ENCODE data around the gene CHCHD6.

The CHCHD6 gene

DNA sequence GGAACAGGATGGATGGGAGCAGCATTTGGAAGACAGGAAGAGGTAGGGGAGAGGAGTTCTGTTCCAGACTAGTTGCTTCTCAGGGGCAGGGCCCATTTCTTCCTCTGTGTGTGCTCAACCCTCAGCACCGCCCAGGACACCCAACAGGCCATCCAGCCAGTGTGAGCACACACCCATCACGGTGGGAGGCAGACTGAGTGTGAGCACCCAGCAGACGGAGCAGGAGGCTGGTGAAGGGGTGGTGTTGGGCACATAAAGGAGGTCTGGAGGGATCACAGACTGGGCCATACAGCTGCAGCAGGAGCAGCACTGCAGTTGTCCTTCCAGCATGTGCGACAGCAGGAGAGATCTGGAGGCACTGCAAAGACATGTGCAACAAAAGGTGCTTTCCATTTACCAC, 190.4 kb downstream of the CHCHD6 start:
- no peak for DNase-seq (ENCODE audit: low spot score)

DNA sequence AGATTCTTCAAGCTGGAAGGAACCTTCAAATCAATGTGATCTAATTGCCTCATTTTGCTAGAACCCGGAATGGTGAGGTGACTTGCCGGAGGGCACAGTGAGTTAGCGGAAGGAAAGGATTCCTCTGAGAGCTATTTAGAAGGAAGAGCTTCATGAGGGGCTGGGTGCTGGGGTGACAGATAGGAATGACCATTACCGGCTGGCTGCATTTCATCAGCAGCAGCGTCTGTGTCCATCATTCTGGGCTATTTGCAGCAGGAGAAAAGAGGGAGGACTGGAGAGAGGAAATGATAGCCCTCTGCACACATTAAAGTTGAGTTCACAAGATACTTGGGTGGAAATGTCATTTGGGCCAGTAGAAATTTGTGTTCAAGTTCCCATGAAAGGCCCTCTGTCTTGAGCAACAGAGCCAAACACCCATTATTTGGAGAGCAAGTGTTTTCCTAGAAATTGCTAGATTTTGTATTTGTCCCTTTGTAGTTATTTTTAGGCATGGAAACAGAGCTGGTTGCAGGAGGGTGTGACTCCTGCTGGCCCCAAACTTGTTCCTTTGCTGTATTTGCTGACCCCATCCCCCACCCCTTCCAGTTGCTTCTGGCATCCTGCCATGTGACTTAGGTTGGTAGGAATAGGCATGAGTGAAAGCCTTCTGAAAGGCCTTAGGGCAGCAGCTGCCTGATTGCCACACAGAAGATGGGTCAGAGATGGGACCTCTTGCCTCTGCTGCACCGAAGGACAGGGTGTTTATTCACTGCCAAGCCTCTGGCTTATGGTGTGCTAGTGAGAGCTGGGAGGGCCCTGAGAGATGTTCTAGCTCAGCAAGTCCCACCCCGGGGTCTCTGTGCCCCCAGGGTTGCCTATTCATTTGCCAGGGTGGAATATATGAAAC, 191.4 kb downstream of the CHCHD6 start:
- DNase-seq (ENCODE audit: low spot score): no peak

DNA sequence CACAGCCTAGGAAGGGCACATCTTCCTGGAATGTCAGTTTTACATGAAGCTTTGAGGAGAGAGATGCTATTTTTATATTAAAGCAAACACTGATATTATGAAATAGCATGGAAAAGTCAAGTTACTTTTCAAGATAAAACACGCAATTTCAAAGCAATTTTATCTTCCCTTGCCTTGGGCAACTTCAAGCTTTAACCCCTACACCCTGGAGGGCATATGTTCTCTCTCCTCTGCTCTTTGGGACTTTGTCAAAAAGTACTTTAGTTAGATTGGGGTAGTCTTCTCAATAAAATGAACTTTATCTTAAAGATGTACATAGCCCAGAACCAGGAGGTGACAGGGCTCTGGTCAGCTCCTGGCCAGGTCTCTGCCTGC, 192.0 kb downstream of the CHCHD6 start:
- DNase-seq (ENCODE audit: low spot score): no peak

DNA sequence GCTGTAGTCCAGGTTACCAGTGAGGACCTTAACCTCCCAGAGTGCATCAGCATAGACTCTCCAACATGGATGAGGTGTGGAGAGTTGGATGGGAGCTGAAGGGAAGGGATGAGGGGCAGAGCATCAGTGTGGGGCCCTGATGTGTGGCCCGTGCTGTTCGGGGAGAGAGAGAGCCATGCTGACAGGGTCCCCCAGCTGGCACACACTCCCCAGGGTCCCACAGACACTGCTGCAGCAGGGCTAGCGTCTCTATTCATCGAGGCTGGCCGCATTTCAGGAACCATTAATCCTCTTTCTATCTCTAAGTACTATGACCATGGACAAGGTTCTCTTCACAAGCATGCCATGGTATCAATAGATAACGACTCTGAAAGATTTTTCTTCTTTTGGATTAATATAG, 192.9 kb downstream of the CHCHD6 start:
- DNase-seq (ENCODE audit: low spot score): no peak

DNA sequence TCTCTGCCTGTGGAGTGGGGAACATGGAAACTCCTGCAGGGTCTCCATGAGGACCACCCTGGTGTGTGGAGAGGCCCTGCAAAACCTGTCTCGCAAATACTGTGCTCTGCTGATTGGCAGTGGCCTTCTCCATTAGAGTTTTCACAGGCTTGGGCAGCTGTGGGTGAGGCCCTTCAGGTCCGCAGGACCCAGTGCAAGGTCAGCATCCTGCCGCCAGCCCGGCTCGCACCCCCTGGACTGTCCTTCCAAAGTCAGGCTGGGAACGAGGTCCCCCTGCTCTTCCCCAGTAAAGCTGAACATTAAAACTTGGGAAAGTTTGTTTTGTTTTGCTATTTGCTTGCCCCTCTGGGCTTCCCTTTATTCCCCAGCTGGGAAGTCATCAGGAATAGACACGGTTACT, 193.9 kb downstream of the CHCHD6 start:
- no peak for DNase-seq (ENCODE audit: low spot score)

DNA sequence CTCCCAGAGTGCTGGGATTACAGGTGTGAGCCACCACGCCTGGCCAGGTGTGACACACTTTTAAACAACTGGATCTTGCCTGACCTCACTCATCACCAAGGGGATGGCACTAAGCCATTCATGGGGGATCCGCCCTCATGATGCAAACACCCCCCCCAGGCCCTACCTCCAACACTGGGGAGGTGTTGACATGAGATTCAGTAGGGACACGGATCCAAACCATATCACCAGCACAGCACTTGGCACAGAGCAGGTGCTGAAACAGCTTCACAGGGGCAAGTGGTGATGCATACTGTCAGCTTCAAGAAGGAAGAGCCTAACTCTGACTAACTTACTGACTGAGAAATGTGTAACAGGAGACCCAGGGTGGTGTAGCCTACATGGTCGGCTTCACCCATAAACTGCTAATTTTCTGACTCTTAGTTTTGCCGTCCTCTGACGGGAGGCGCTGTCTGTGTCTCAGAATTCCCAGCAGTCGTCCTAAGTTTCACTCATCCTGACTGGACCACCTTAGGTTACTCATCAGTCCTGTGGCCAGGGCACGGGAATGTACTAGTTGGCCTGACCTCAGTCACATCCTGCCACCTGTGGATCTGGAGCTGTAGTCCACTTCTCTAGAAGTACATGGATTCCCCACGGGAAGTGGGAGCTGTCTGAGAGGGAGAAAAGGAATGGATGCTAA, 197.0 kb downstream of the CHCHD6 start:
- no peak for DNase-seq (ENCODE audit: low spot score)

DNA sequence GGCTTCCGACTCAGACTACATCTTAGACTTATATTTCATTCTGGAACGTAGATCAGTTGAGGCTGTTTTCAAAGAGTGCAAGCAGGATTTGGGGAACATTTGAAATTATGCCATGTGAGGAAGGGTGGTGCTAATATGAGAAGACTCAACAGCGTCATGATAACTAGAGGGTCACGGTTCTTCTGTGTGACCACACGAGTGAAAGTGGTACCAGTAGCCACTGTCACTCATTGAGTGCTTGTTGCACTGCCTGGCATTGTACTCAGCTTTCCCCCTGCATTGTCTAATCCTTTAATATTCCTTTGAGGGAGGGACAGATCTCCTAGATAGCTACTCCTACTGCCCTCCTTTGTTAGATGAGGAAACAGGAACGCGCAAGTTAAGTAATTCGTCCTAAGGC, 197.6 kb downstream of the CHCHD6 start:
- DNase-seq (ENCODE audit: low spot score): no peak

DNA sequence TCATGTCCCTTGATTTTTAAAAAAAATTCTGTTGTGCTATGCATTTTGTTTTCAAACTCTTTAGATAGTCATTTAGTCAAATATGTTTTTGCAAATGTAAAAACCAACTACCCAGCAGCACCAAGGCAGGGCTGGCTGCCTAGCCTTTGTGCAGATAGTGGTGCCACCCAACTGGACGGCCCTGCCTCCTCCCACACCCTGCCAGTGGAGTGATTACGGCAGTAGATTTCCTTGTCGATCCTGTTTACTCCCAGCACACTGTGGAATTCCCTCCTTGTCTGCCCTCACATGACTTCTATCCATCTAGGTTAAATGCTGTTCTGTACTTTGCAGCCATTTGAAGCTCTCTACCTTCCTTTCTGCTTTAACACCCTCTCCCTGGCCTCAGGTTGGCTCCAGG, 199.5 kb downstream of the CHCHD6 start:
- DNase-seq (ENCODE audit: low spot score): no peak

DNA sequence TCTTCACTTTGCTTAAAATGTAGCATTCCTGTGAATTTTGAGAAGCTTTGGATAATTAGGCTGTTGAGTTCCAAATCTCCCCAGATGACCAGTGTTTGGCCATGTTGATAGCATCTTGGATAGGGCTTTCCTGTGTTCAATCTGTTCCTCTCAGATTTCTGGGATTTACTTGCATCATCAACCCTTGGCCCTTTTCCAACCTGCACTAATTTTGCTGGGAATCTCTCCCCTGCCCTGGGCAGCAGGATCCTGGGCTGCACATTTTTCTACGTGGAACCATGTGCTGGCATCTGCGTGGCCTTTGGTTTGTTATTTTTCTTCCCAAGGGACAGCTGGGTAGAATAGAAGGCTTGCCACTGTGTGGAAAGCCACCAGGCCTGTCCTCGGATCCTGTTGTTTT, 203.5 kb downstream of the CHCHD6 start:
- no peak for DNase-seq (ENCODE audit: low spot score)

DNA sequence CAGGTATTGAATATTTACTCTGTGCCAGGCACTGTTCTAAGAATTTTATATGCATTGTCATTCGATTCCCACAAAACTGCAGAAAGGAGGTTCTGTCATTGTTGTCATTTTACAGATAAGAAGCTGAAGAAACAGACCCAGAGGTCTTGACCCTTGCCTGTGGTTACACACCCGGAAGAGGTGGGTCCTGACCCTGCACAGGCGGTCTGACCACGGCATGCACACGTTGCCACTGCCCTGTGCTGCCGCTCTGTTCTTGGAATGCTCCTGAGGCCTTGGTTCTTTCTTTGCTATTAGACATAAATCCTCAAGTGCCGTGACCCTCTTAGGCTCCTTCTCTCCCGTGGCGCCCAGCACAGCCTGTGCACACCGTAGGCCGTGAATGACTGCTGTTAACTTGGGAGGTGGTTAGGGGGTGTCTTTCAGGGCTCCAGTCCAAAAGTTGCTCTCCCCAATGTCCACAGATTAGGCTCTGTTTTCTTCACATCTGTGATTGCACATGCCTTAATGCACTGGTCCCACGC, 204.8 kb downstream of the CHCHD6 start:
- no peak for DNase-seq (ENCODE audit: low spot score)

DNA sequence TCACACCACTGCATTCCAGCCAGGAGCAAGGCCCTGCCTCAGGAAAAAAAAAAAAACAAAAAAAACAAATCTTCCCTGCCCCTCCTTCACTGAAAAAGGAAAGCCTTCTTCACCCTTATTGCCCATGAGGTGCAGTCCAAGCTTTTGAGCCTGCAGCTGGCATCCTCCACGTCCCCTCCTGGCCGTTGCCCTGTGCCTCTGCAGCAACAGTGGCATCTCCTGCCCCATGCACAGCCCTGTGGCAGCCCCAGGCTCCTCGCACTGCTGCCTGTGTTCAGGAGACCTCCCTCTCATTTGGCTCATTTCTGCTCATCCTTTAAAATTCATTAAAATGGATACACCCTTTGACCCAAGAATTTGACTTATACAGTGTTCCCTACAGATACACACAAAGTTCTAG, 206.2 kb downstream of the CHCHD6 start:
- no peak for DNase-seq (ENCODE audit: low spot score)

DNA sequence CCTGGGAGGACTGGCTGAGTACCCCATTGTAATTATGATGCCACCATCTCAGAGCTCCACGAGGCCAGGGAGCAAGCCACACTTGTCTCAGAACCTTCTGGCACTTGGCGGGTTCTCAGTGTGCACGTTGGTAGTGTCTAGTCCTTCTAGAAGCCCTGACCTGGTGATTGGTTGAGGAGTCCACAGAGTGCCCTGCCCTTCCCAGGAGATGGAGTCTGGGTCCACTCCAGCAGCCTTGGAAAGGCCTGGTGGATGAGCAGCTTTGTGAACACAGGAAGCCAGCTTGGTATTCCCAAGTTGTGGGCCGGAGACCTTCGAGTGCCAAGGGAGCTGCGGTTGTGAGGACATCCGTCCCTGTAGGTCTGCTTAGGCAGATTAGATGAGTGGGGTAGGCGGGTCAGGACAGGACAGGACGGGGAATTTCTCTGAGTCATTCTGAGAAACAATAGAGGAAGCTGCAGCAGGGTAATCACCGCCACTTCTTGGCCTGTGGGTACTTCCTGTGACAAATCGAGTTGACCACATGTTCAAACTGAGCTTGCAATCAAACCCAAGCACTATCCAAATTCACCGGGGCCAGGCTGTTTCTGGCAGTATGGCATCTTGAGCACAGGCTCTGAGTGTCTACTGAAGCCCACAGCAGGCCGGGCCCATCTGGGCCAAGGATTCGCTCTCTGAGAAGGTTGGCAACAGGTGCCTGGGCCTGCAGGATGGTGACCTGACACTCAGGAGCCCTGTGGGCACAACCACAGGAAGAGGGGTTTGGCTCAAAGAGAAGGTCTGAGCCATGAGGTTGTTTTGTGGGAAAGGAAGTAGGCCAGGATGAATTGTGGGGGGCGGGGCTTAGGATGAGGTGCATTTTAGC, 207.4 kb downstream of the CHCHD6 start:
- DNase-seq (ENCODE audit: low spot score): no peak

DNA sequence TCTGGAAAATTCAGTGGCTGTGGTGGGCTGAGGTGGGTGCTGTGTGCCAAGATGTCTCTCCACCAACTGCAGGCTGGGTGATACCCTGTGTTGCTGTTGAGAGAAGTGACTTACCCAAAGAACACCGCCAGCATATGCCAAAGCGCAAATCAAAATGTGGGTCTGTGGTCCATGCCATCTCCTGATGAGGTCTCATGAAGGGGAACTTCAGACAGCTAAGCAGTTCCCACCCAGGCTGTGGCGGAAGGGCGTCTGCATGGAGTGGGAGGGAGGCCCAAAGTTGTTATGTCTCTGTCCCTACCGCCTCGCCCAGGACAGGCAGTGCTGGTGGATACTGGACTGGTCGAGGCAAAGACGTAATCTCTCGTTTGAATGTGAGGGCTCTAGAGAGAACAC, 208.0 kb downstream of the CHCHD6 start:
- no peak for DNase-seq (ENCODE audit: low spot score)

DNA sequence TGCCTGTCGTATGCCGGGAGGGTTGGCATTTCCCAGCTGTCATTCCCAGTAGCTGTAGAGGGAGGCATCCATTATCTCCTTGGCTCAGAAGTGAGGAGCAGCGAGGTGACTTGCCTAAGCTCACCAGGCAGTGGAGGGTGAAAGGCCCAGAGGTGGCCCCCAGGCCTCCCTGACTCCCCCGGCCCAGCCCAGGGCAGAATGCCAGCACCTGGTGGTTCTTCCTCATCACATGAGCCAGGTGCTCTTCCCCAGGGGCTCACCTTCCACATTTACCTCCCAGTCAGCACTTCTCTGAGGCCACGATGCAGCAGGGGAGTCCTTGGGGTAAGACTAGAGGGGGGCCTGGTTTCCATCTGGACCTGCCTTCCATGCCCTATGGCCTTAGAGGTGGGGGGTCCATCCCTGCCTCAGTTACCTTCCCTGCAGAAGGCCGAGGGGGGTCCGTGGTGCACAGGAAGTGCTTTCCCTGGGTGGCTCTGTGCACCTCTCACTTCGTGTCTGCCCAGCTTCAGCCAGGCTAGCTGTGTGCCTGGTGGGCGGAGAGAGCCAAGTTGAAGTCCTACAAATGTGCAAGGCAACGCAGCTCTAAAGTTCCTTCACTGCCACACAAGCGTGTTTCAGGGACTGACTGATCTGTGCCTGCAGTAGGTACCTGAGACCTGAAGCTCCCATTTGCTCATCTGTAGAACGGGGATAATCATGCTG, 208.6 kb downstream of the CHCHD6 start:
- DNase-seq (ENCODE audit: low spot score): no peak

DNA sequence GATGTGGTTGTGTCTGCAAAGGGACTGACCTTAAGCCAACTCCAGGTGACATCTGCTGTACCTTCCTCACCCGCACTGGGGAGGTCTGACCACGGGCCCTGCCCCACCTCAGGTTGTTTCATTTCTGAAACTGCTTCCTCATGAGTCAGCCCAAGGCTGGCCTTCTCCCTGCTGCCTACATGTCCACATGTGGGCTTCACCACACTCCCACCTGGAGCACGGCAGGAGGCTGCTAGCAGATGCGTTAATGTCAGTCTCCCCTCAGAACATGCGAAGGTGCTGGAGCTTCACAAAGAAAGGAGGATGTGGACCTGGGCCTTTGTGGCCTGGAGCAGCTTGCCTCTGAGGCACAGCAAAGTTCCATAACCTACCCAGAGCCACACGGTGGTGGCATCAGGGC, 209.5 kb downstream of the CHCHD6 start:
- DNase-seq (ENCODE audit: low spot score): no peak

DNA sequence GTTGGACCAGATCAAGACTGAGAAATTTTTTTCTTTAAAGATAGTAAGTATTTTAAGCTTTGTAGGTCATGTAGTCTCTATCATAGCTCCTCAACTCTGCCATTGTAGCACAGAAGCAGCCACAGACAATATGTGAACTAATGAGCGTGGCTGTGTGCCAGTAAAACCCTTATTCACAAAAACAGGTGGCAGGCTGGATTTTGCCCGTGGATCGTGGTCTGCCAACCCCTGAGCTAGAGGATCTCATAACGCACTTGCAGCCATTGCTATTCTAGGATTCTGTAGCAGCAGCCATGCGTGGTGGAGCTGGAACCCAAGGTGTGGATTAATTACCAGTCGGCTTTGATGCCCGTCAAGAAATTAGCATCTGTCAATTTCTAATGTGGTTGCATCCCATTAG, 210.2 kb downstream of the CHCHD6 start:
- DNase-seq (ENCODE audit: low spot score): no peak

DNA sequence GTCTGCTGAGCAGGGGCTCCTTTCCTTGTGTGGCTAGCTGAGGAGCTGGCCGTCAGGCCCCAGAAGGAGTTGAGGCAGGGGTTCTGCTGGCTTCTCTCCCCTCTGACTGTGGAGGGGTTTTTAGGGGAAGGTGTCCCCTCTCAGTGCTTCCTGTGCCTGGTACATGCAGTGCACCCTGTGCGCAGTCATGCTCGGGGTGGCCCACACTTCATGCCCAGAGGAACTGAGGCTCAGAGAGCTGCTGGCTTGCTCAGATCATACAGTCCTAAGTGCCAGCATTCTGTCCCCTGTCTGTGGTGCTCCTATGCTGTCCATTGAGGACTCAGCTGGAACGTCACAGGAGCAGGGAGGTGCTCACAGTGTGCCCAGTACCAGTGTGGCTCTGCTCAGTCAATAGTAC, 211.0 kb downstream of the CHCHD6 start:
- no peak for DNase-seq (ENCODE audit: low spot score)

DNA sequence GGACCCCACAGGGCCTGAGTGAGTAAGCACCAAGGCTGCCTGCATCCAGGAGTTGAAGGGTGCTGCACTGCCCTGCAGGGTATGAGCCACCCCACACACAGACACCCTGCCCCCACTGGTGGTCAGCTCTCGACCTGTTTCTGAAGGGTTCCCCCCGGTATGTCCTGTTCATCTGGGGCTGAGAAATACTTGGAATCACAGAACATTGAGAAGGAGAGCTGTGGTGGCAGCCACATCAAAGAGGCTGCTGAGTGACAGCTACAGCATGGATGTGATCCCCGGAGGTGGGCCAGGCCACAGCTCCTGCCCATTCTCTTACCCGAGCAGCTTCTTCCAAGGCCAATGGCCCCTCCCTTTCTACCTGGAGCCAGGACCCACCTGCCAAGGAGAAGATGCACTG, 212.5 kb downstream of the CHCHD6 start:
- no peak for DNase-seq (ENCODE audit: low spot score)

DNA sequence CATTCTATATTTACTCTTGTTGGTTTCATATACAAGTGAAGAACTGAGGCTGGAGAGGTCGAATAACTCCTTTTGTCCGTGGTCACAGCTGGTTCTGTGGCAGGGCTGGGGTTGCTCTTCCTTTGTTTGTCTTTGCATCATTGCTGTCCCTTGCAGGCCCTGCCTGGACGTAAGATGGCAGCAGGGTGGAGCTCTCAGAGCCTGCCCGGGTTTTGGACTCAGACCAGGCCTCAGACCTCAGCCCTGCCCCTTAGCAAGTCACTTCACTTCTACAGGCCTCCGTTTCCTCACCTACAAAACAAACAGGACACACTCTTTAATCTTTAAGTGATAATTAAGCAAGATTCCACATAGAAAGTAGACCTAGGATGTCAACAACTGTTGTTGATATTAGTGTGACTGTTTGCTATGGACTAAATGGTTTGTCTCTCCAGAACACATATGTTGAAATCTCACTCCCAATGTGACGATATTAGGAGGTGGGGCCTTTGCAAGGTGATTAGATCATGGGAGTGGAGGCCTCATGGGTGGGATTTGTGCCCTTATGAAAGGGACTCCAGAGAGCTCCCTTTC, 213.3 kb downstream of the CHCHD6 start:
- no peak for DNase-seq (ENCODE audit: low spot score)

DNA sequence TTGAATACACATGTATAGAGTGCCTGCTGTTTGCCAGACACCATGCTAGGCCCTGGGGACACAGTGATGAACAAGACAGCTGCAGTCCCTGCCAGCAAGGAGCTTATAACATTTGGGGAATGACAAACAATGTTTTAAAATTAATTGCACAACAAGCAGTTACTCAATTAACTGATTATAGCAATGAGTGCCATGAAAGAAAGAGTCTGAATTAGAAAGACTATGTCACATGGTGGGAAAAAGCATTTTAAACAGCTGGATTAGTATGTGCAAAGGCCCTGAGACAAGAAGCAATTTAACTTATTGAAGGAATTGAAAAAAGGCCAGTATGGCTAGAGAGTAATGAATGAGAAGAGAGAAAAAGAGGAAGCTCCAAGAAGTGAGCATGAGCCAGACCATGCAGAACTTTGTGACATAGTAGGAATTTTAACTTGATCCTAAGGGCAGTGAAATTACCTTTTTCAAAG, 214.3 kb downstream of the CHCHD6 start:
- DNase-seq (ENCODE audit: low spot score): no peak
